ENCODE data around the gene GFM1.
A peak's percentile ranks its signal among the peaks of the same experiment; 100 is the strongest.

GRCh38 chr3:158659454-158660237 lies 15.3 kb downstream of the GFM1 start:
- TF ChIP-seq CTCF (IDR thresholded peaks at IDR 0.05; ENCODE audit: insufficient read depth, low read length) (peak; percentile 63), POLR2AphosphoS5 (IDR thresholded peaks at IDR 0.05; ENCODE audit: low read depth) (no peak)

Data from HL-60 (cell line).